WTC11 (cell line): Measurements from ENCODE around the gene GPN2.

Experiments used
- JUN ChIP-seq: sonication (generic); formaldehyde crosslinking; IDR thresholded peaks from 2 replicates; pipeline ENCODE4 v1.8.0; 2023; ENCODE audit warnings: mild to moderate bottlenecking, missing genetic modification reagents
- NR1H2 ChIP-seq: sonication (generic); formaldehyde crosslinking; IDR thresholded peaks from 2 replicates; pipeline ENCODE4 v1.9.0; 2021; ENCODE audit warnings: mild to moderate bottlenecking, moderate library complexity, missing genetic modification reagents
- OVOL2 ChIP-seq: fragments of 250-450 bp; sonication (Bioruptor Pico); IDR thresholded peaks from 2 replicates; pipeline ENCODE4 v1.9.0; 2021; ENCODE audit warnings: mild to moderate bottlenecking, borderline replicate concordance
- SMAD3 ChIP-seq: sonication (generic); formaldehyde crosslinking; IDR thresholded peaks from 2 replicates; pipeline ENCODE4 v1.8.0; 2022; ENCODE audit warnings: missing genetic modification reagents, mild to moderate bottlenecking, borderline replicate concordance
- SP1 ChIP-seq: sonication (generic); formaldehyde crosslinking; conservative IDR thresholded peaks from 2 replicates; pipeline ENCODE4 v1.8.1; 2022; ENCODE audit warnings: missing genetic modification reagents
- TCF7 ChIP-seq: sonication (generic); formaldehyde crosslinking; IDR thresholded peaks from 2 replicates; pipeline ENCODE4 v1.8.0; 2022; ENCODE audit warnings: mild to moderate bottlenecking, low read depth, missing genetic modification reagents, moderate library complexity
- ZBTB21 ChIP-seq: sonication (generic); formaldehyde crosslinking; IDR thresholded peaks from 2 replicates; pipeline ENCODE4 v1.8.1; 2023; ENCODE audit warnings: mild to moderate bottlenecking, missing genetic modification reagents, borderline replicate concordance
- TF ChIP-seq, protein P1 (sequence below): fragments of 200-600 bp; IDR thresholded peaks from 2 replicates; pipeline ENCODE4 v1.8.0; 2022; ENCODE audit warnings: antibody characterized with exemption
- TF ChIP-seq, protein P2 (sequence below): sonication (generic); formaldehyde crosslinking; IDR thresholded peaks from 2 replicates; pipeline ENCODE4 v1.8.1; 2023; ENCODE audit warnings: mild to moderate bottlenecking, missing genetic modification reagents
- TF ChIP-seq, protein P3 (sequence below): sonication (generic); formaldehyde crosslinking; IDR thresholded peaks from 2 replicates; pipeline ENCODE4 v1.8.1; 2023; ENCODE audit warnings: mild to moderate bottlenecking, moderate library complexity, missing genetic modification reagents

DNA sequence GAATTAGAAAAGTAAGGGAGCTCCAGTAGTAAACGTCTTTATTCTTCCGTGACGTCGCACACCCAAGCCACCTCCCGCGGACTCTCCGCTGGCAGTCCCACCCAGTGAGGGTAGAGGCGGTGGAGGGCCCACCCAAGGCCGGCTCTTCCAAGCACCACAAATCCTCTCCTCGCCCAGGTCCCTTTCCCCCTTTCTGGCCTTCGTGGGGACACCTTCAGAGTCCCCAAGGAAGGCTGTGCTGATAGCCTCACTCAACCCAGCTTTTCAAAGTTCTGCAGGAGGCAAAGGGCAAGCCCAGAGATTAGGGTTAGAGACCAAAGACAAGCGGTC is 349 bp upstream of the GPN2 start:
- TF ChIP-seq, protein P1, sequence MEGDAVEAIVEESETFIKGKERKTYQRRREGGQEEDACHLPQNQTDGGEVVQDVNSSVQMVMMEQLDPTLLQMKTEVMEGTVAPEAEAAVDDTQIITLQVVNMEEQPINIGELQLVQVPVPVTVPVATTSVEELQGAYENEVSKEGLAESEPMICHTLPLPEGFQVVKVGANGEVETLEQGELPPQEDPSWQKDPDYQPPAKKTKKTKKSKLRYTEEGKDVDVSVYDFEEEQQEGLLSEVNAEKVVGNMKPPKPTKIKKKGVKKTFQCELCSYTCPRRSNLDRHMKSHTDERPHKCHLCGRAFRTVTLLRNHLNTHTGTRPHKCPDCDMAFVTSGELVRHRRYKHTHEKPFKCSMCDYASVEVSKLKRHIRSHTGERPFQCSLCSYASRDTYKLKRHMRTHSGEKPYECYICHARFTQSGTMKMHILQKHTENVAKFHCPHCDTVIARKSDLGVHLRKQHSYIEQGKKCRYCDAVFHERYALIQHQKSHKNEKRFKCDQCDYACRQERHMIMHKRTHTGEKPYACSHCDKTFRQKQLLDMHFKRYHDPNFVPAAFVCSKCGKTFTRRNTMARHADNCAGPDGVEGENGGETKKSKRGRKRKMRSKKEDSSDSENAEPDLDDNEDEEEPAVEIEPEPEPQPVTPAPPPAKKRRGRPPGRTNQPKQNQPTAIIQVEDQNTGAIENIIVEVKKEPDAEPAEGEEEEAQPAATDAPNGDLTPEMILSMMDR = no peak
- no peak for TF ChIP-seq ZBTB21 (CRISPR knock-in tag)
- no peak for TF ChIP-seq TCF7 (CRISPR knock-in tag)
- TF ChIP-seq SMAD3 (CRISPR knock-in tag) = no peak
- TF ChIP-seq, protein P2, sequence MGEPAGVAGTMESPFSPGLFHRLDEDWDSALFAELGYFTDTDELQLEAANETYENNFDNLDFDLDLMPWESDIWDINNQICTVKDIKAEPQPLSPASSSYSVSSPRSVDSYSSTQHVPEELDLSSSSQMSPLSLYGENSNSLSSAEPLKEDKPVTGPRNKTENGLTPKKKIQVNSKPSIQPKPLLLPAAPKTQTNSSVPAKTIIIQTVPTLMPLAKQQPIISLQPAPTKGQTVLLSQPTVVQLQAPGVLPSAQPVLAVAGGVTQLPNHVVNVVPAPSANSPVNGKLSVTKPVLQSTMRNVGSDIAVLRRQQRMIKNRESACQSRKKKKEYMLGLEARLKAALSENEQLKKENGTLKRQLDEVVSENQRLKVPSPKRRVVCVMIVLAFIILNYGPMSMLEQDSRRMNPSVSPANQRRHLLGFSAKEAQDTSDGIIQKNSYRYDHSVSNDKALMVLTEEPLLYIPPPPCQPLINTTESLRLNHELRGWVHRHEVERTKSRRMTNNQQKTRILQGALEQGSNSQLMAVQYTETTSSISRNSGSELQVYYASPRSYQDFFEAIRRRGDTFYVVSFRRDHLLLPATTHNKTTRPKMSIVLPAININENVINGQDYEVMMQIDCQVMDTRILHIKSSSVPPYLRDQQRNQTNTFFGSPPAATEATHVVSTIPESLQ (CRISPR knock-in tag) = no peak
- TF ChIP-seq, protein P3, sequence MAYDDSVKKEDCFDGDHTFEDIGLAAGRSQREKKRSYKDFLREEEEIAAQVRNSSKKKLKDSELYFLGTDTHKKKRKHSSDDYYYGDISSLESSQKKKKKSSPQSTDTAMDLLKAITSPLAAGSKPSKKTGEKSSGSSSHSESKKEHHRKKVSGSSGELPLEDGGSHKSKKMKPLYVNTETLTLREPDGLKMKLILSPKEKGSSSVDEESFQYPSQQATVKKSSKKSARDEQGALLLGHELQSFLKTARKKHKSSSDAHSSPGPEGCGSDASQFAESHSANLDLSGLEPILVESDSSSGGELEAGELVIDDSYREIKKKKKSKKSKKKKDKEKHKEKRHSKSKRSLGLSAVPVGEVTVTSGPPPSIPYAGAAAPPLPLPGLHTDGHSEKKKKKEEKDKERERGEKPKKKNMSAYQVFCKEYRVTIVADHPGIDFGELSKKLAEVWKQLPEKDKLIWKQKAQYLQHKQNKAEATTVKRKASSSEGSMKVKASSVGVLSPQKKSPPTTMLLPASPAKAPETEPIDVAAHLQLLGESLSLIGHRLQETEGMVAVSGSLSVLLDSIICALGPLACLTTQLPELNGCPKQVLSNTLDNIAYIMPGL (CRISPR knock-in tag) = no peak
- TF ChIP-seq NR1H2 (CRISPR knock-in tag) = no peak
- TF ChIP-seq OVOL2 (CRISPR knock-in tag) = no peak
- TF ChIP-seq SP1 (CRISPR knock-in tag) = no peak
- no peak for TF ChIP-seq JUN (CRISPR knock-in tag)
